Ishikawa (cell line): ENCODE measurements around the gene ANK3.
A peak's percentile ranks its signal among the peaks of the same experiment; 100 is the strongest.

Source experiments
- CEBPB ChIP-seq: IDR thresholded peaks from 2 replicates; pipeline ENCODE4 v1.6.1; 2012
- CREB1 ChIP-seq: IDR thresholded peaks from 2 replicates; pipeline ENCODE4 v1.6.1; 2012; ENCODE audit warnings: low read depth
- EGR1 ChIP-seq: IDR thresholded peaks from 2 replicates; pipeline ENCODE4 v1.6.1; 2012
- EP300 ChIP-seq: IDR thresholded peaks from 2 replicates; pipeline ENCODE4 v1.6.1; 2012; ENCODE audit warnings: borderline replicate concordance
- FOXM1 ChIP-seq: IDR thresholded peaks from 2 replicates; pipeline ENCODE4 v1.6.1; 2012; ENCODE audit warnings: low read depth, borderline replicate concordance
- NFIC ChIP-seq: IDR thresholded peaks from 2 replicates; pipeline ENCODE4 v1.6.1; 2012
- RAD21 ChIP-seq: IDR thresholded peaks from 2 replicates; pipeline ENCODE4 v1.6.1; 2012; ENCODE audit warnings: low read depth
- TAF1 ChIP-seq: IDR thresholded peaks from 2 replicates; pipeline ENCODE4 v1.6.1; 2012; ENCODE audit warnings: low read depth, mild to moderate bottlenecking
- TCF12 ChIP-seq: IDR thresholded peaks from 2 replicates; pipeline ENCODE4 v1.6.1; 2012; ENCODE audit warnings: low read depth
- TEAD4 ChIP-seq: IDR thresholded peaks from 2 replicates; pipeline ENCODE4 v1.6.1; 2012
- YY1 ChIP-seq: IDR thresholded peaks from 2 replicates; pipeline ENCODE4 v1.6.1; 2012; ENCODE audit warnings: low read depth
- ZBTB7A ChIP-seq: IDR thresholded peaks from 2 replicates; pipeline ENCODE4 v1.6.1; 2012; ENCODE audit warnings: low read depth
- TF ChIP-seq, protein P1 (sequence below): IDR thresholded peaks from 2 replicates; pipeline ENCODE4 v1.6.1; 2012
- TF ChIP-seq, protein P2 (sequence below): IDR thresholded peaks from 2 replicates; pipeline ENCODE4 v1.6.1; 2012; ENCODE audit warnings: low read depth, mild to moderate bottlenecking
- TF ChIP-seq, protein P3 (sequence below): IDR thresholded peaks from 2 replicates; pipeline ENCODE4 v1.6.1; 2012

Gene ANK3

DNA sequence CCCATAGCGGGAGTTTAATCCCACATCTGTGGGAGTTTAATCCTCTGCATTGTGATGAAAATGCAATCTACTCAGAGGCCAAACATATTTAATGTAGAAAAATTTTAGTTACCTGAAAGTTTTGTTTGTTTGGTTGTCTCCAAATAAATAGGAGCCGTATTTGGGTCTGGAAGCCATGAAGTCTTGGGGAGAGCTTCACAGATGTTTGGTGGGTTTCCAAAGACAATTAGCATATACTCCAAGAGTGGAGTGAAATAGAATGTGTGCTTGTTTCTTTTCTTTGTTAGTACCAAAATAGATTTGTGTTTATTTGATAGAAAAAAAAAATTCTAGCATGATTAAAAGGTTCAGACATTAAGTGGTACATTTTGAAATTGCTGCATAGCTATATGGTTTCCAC, 50.9 kb downstream of the ANK3 start:
- TF ChIP-seq, protein P1, sequence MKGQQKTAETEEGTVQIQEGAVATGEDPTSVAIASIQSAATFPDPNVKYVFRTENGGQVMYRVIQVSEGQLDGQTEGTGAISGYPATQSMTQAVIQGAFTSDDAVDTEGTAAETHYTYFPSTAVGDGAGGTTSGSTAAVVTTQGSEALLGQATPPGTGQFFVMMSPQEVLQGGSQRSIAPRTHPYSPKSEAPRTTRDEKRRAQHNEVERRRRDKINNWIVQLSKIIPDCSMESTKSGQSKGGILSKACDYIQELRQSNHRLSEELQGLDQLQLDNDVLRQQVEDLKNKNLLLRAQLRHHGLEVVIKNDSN = no peak
- TF ChIP-seq RAD21 (no peak), EGR1 (no peak), FOXM1 (no peak), TAF1 (no peak), TCF12 (no peak), ZBTB7A (no peak), EP300 (no peak), NFIC (no peak), YY1 (no peak), TEAD4 (no peak), CREB1 (no peak), CEBPB (no peak)
- TF ChIP-seq, protein P2, sequence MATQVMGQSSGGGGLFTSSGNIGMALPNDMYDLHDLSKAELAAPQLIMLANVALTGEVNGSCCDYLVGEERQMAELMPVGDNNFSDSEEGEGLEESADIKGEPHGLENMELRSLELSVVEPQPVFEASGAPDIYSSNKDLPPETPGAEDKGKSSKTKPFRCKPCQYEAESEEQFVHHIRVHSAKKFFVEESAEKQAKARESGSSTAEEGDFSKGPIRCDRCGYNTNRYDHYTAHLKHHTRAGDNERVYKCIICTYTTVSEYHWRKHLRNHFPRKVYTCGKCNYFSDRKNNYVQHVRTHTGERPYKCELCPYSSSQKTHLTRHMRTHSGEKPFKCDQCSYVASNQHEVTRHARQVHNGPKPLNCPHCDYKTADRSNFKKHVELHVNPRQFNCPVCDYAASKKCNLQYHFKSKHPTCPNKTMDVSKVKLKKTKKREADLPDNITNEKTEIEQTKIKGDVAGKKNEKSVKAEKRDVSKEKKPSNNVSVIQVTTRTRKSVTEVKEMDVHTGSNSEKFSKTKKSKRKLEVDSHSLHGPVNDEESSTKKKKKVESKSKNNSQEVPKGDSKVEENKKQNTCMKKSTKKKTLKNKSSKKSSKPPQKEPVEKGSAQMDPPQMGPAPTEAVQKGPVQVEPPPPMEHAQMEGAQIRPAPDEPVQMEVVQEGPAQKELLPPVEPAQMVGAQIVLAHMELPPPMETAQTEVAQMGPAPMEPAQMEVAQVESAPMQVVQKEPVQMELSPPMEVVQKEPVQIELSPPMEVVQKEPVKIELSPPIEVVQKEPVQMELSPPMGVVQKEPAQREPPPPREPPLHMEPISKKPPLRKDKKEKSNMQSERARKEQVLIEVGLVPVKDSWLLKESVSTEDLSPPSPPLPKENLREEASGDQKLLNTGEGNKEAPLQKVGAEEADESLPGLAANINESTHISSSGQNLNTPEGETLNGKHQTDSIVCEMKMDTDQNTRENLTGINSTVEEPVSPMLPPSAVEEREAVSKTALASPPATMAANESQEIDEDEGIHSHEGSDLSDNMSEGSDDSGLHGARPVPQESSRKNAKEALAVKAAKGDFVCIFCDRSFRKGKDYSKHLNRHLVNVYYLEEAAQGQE = no peak
- TF ChIP-seq, protein P3, sequence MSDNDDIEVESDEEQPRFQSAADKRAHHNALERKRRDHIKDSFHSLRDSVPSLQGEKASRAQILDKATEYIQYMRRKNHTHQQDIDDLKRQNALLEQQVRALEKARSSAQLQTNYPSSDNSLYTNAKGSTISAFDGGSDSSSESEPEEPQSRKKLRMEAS = no peak

DNA sequence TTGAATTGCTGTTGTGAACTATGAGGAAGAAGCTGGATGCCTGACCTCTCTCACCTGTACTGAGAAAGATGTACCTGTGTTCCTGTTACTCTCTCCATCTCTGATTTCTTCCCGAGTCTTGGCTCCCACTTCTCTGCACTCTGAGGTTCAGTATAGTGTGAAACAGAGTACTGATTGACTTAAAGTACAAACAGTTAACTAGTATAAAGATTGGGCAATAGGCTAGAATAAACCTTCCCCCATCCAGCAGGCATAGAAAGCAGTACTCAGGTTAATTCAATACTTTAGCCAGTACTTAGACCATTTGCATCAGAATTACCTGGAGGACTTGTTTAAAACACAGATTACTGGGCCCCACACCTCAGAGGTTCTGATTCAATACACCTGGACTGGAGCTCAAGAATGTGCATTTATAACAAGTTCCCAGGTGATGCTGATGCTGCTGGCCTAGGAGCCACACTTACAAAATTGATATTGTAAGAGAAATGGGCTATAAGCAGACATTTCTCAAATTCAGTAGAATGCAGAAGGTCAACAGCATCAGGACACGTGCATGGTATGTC, 51.6 kb downstream of the ANK3 start:
- no peak for TF ChIP-seq TAF1
- TF ChIP-seq ZBTB7A = no peak
- no peak for TF ChIP-seq RAD21
- TF ChIP-seq EP300 = no peak

DNA sequence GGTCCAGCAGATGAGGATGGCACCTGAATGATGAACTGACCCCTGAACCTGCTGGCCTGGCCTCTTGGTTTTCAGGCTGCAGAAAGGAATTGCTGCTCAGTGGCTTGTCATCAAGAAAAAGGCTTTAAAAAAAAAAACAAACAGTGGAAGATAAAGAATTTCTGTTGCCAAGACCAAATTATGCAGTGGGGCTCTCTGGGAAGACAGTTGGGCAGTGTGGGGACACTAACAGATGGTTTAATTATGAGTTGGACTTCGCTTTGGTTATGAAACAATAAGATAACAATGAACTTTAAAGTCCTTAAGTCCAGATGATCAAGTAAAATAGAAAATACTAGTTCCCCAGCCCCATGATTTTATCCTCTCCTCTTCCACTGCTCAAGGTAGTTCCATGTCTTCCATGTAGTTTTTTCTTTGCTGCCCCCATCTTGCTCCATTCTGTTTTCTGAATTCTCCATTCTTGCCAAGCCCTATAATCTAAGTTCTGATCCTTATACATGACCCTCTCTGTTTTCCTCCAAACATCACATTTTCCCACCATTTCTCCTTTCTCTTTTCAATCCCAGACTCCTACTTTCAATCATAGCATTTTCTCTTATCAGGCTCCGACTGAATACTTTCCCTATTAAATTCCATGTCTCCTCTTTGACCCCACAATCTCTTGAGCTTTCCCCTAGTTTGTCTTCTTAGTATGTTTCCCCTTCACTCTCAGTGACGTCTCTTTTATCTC, 52.6 kb downstream of the ANK3 start:
- TF ChIP-seq YY1 = no peak
- TF ChIP-seq, protein P1 = no peak
- TF ChIP-seq NFIC = no peak
- TF ChIP-seq, protein P3 = no peak
- no peak for TF ChIP-seq TCF12
- no peak for TF ChIP-seq CREB1
- TF ChIP-seq FOXM1 = no peak

DNA sequence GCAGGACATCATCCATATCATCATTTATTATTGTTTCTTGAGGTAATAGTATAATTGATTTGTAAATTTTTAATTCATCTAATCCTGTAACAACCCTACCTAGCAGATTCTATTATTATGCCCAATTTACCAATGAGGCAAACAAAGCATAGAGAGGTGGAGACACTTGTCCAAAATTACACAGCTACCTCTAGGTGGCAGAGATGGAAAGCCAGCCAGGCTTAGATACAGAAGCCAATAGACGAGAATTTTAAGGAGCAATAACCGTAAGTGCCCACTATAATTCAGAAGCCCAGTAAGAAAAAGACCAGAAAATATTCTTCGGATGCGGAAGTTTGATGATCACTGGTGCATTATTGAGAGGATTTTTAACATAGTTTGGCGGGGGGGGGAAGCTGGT, 54.0 kb downstream of the ANK3 start:
- TF ChIP-seq TCF12 (no peak), RAD21 (peak; percentile 47)

DNA sequence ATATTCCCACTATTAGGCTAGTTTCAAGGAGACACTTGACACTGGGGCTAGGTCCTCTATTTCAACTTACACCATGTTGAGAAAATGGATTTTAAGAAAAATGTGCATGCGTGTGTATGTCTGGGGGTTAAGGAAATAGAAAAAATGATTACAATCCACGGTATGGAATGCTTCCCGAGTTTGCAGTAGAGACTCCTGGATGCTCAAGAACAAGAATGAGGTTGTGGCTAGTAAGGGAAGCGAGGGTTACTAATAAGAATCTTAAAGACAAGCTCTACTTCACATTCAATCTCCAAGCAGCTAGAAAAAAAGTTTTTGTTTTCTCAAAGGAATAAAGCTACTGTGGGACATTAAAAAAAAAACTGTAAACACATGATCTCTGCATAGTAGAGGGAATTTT, 54.7 kb downstream of the ANK3 start:
- no peak for TF ChIP-seq CEBPB
- no peak for TF ChIP-seq EGR1
- no peak for TF ChIP-seq TCF12

DNA sequence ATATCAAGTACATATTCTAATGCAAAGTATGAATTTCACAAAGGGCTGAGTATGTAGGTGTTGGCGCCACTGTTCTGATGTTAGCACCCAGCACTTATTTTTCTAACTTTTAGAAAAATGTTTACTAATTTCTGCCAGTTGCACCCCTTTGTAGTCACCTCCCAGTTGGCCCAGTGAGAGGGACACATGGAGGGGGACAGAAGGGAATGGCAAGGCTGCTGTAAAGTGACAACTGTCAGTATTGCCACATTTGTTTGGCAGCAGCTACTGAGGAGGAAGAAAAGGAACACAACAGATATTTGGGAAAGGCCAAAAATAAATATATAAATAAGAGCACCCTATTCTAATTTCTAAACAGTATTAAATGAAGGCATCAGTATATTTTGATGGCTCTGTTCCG, 57.3 kb downstream of the ANK3 start:
- TF ChIP-seq ZBTB7A (no peak), FOXM1 (no peak), TAF1 (no peak), RAD21 (no peak), CEBPB (no peak), EP300 (no peak)
- TF ChIP-seq, protein P1 = no peak

DNA sequence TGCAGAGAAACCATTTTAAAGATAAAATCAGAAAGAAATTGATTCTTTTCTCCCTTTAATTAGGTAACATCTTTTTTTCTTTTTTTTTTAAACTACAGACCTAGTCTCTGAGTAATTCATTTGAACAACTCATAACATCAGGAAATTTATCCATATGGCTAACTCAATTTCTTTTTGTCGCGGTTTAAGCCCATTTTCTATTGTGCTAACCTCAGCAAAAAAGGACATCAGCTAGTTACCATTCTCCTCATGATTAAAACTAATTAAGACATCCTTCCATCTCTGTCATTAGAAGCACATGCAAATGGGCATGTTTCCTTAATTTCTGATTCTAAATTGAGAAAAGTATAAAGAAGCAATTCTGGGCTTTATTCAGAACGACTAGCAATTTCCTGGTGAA, 57.8 kb downstream of the ANK3 start:
- TF ChIP-seq, protein P1 = no peak
- TF ChIP-seq, protein P3 = no peak
- no peak for TF ChIP-seq EGR1
- TF ChIP-seq FOXM1 = no peak
- no peak for TF ChIP-seq CEBPB
- no peak for TF ChIP-seq CREB1
- no peak for TF ChIP-seq NFIC
- TF ChIP-seq, protein P2 = no peak
- TF ChIP-seq ZBTB7A = no peak
- TF ChIP-seq TCF12 = no peak
- no peak for TF ChIP-seq EP300
- TF ChIP-seq TAF1 = no peak
- TF ChIP-seq TEAD4 = no peak
- no peak for TF ChIP-seq YY1
- no peak for TF ChIP-seq RAD21
